ENCODE data around the gene CCDC201. TPM values are rescaled to one million over a fixed set of nuclear protein-coding genes. Genes with fewer than 3 reads are reported as not detected.
"Not testable (repeated sequence)": the region's sequence is repeated elsewhere in the genome, so short reads cannot be mapped to it uniquely, and the experiment has no call there.

Gene CCDC201
- total RNA-seq, 5 donors from 2014 or later (not counting 1 experiment from before 2014, with no cell fraction given), result not detected

DNA sequence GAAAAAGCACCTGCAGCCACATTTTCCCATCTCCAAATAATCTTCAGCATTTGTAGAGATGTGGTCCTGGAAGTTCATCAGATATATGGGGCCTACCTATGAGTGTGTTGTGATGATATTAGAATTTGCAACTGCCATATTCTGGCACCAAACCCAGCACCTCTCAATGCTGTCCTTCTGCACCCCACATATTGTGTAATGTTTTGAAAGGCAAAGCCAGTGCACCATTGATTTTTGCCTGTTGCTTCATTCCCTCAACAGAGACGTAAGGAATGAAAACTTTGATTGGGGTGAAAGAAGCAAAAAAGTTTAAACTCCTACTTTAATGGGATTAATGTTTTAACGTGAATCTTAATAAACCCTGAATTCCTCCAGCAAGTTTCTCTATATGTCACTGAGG lies 34.0 kb downstream of the CCDC201 start:
- H3K9me3 ChIP-seq; H3K36me3 ChIP-seq (ENCODE audit: control insufficient read depth in 2 of 2, extremely low read depth in 1 of 2, insufficient read depth in 1 of 2, low read length in 1 of 2); H3K27ac Mint-ChIP-seq; H3K27me3 ChIP-seq (replicated peaks in 1 of 2; ENCODE audit: control insufficient read depth in 2 of 2, extremely low read depth in 1 of 2, insufficient read depth in 2 of 2, low read length in 1 of 2); H3K4me3 ChIP-seq (ENCODE audit: control insufficient read depth in 1 of 2, extremely low read depth in 1 of 2, low read length in 1 of 2); ATAC-seq (replicated peaks in 1 of 4); POLR2A ChIA-PET; H3K27ac ChIP-seq (ENCODE audit: low read length); H3K36me3 Mint-ChIP-seq; H3K27me3 Mint-ChIP-seq; CTCF ChIA-PET; DNase-seq; H3K4me3 Mint-ChIP-seq; H3K4me1 Mint-ChIP-seq; H3K9me3 Mint-ChIP-seq; H3K4me1 ChIP-seq (ENCODE audit: control insufficient read depth in 1 of 2, extremely low read depth in 1 of 2, insufficient read depth in 2 of 2, low read length in 2 of 2): not testable (repeated sequence)
- no CpG with 5 or more reads among the region's 2 CpGs for WGBS (ENCODE audit: insufficient coverage)

GRCh38 chr7:45832433-45833177 lies 40.3 kb downstream of the CCDC201 start:
- H3K36me3 ChIP-seq (ENCODE audit: control insufficient read depth in 2 of 2, extremely low read depth in 1 of 2, insufficient read depth in 1 of 2, low read length in 1 of 2); H3K9me3 ChIP-seq; H3K27ac Mint-ChIP-seq; H3K36me3 Mint-ChIP-seq; ATAC-seq (replicated peaks in 1 of 4); H3K4me1 Mint-ChIP-seq; CTCF ChIA-PET; DNase-seq; H3K27me3 Mint-ChIP-seq; POLR2A ChIA-PET; H3K27me3 ChIP-seq (replicated peaks in 1 of 2; ENCODE audit: control insufficient read depth in 2 of 2, extremely low read depth in 1 of 2, insufficient read depth in 2 of 2, low read length in 1 of 2); H3K4me3 ChIP-seq (ENCODE audit: control insufficient read depth in 1 of 2, extremely low read depth in 1 of 2, low read length in 1 of 2); H3K4me1 ChIP-seq (ENCODE audit: control insufficient read depth in 1 of 2, extremely low read depth in 1 of 2, insufficient read depth in 2 of 2, low read length in 2 of 2); H3K9me3 Mint-ChIP-seq; H3K27ac ChIP-seq (ENCODE audit: low read length); H3K4me3 Mint-ChIP-seq: not testable (repeated sequence)
- 70% methylated on average over 2 of the region's 9 CpGs for WGBS (ENCODE audit: insufficient coverage)

DNA sequence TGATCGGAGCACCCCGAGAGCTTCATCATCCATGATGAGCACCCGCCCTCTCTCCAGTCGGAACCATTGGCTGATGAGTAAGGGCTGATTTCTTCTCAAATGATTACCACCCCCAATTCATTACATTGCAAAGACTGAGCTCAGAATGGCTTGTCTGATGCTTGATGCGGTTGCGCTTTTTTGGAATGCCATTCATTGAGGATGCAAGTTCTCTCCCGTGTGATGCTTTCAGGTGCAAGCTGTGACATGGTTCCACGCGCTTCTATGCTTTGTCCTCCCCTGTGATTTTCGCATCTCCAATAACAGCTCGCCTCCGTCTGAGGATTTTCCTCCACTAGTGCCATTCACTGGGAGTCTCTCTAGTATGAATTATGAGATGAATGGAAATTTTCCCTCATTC lies 43.0 kb downstream of the CCDC201 start:
- H3K27me3 Mint-ChIP-seq; DNase-seq; H3K4me3 Mint-ChIP-seq; H3K9me3 Mint-ChIP-seq; ATAC-seq (replicated peaks in 1 of 4); H3K27ac Mint-ChIP-seq; H3K27ac ChIP-seq (ENCODE audit: low read length); H3K27me3 ChIP-seq (replicated peaks in 1 of 2; ENCODE audit: control insufficient read depth in 2 of 2, extremely low read depth in 1 of 2, insufficient read depth in 2 of 2, low read length in 1 of 2); H3K4me1 ChIP-seq (ENCODE audit: control insufficient read depth in 1 of 2, extremely low read depth in 1 of 2, insufficient read depth in 2 of 2, low read length in 2 of 2); CTCF ChIA-PET; H3K4me1 Mint-ChIP-seq; POLR2A ChIA-PET; H3K36me3 ChIP-seq (ENCODE audit: control insufficient read depth in 2 of 2, extremely low read depth in 1 of 2, insufficient read depth in 1 of 2, low read length in 1 of 2); H3K4me3 ChIP-seq (ENCODE audit: control insufficient read depth in 1 of 2, extremely low read depth in 1 of 2, low read length in 1 of 2); H3K9me3 ChIP-seq; H3K36me3 Mint-ChIP-seq: not testable (repeated sequence)
- no CpG with 5 or more reads among the region's 12 CpGs for WGBS (ENCODE audit: insufficient coverage)

- H3K27ac Mint-ChIP-seq, result not testable (repeated sequence)
Observed at GRCh38 chr7:45827731-45828130, 45.2 kb downstream of the CCDC201 start.

DNA sequence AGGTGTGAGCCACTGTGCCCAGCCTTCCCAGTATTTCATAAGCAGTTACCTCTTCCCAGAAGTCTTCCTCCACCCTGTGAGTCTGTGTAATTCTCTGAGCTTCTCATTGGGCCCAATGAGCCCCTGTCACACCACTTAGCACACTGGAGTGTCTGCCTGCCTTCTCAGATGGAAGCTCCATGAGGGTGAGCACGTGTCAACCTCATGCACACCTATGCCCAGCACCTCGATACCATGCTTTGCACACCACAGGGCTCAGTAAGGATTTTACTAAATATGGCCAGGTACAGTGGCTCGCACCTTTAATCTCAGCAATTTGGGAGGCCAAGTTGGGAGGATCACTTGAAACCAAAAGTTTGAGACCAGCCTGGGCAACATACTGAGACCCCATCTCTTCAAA lies 46.3 kb downstream of the CCDC201 start:
- H3K27me3 ChIP-seq (replicated peaks in 1 of 2; ENCODE audit: control insufficient read depth in 2 of 2, extremely low read depth in 1 of 2, insufficient read depth in 2 of 2, low read length in 1 of 2); POLR2A ChIA-PET; H3K27me3 Mint-ChIP-seq; CTCF ChIA-PET; DNase-seq; H3K36me3 Mint-ChIP-seq; H3K9me3 Mint-ChIP-seq; H3K36me3 ChIP-seq (ENCODE audit: control insufficient read depth in 2 of 2, extremely low read depth in 1 of 2, insufficient read depth in 1 of 2, low read length in 1 of 2); H3K27ac ChIP-seq (ENCODE audit: low read length); H3K4me3 Mint-ChIP-seq; H3K27ac Mint-ChIP-seq; H3K4me3 ChIP-seq (ENCODE audit: control insufficient read depth in 1 of 2, extremely low read depth in 1 of 2, low read length in 1 of 2); H3K4me1 Mint-ChIP-seq; H3K9me3 ChIP-seq; ATAC-seq (replicated peaks in 1 of 4); H3K4me1 ChIP-seq (ENCODE audit: control insufficient read depth in 1 of 2, extremely low read depth in 1 of 2, insufficient read depth in 2 of 2, low read length in 2 of 2): not testable (repeated sequence)
- WGBS (ENCODE audit: insufficient coverage), result 74% methylated on average over 2 of the region's 3 CpGs

More at GRCh38 chr7:45827731-45828130, 45.2 kb downstream of the CCDC201 start:
- H3K27ac ChIP-seq (ENCODE audit: low read length); H3K36me3 Mint-ChIP-seq; CTCF ChIA-PET; H3K4me3 ChIP-seq (ENCODE audit: control insufficient read depth in 1 of 2, extremely low read depth in 1 of 2, low read length in 1 of 2); H3K27me3 Mint-ChIP-seq; H3K9me3 Mint-ChIP-seq; H3K4me1 ChIP-seq (ENCODE audit: control insufficient read depth in 1 of 2, extremely low read depth in 1 of 2, insufficient read depth in 2 of 2, low read length in 2 of 2); H3K27me3 ChIP-seq (replicated peaks in 1 of 2; ENCODE audit: control insufficient read depth in 2 of 2, extremely low read depth in 1 of 2, insufficient read depth in 2 of 2, low read length in 1 of 2); H3K4me1 Mint-ChIP-seq; H3K36me3 ChIP-seq (ENCODE audit: control insufficient read depth in 2 of 2, extremely low read depth in 1 of 2, insufficient read depth in 1 of 2, low read length in 1 of 2); H3K4me3 Mint-ChIP-seq; H3K9me3 ChIP-seq; DNase-seq; ATAC-seq (replicated peaks in 1 of 4); POLR2A ChIA-PET: not testable (repeated sequence)
- WGBS (ENCODE audit: insufficient coverage), result 100% methylated on average over 5 of the region's 13 CpGs

GRCh38 chr7:45818763-45819162 lies 54.1 kb downstream of the CCDC201 start:
- H3K4me1 ChIP-seq (ENCODE audit: control insufficient read depth in 1 of 2, extremely low read depth in 1 of 2, insufficient read depth in 2 of 2, low read length in 2 of 2); ATAC-seq (replicated peaks in 1 of 4); H3K27me3 ChIP-seq (replicated peaks in 1 of 2; ENCODE audit: control insufficient read depth in 2 of 2, extremely low read depth in 1 of 2, insufficient read depth in 2 of 2, low read length in 1 of 2); H3K36me3 Mint-ChIP-seq; H3K4me3 ChIP-seq (ENCODE audit: control insufficient read depth in 1 of 2, extremely low read depth in 1 of 2, low read length in 1 of 2); POLR2A ChIA-PET; DNase-seq; H3K4me1 Mint-ChIP-seq; H3K27ac Mint-ChIP-seq; H3K4me3 Mint-ChIP-seq; H3K9me3 Mint-ChIP-seq; H3K9me3 ChIP-seq; H3K27ac ChIP-seq (ENCODE audit: low read length); CTCF ChIA-PET; H3K27me3 Mint-ChIP-seq; H3K36me3 ChIP-seq (ENCODE audit: control insufficient read depth in 2 of 2, extremely low read depth in 1 of 2, insufficient read depth in 1 of 2, low read length in 1 of 2): not testable (repeated sequence)
- no CpG with 5 or more reads among the region's 12 CpGs for WGBS (ENCODE audit: insufficient coverage)

DNA sequence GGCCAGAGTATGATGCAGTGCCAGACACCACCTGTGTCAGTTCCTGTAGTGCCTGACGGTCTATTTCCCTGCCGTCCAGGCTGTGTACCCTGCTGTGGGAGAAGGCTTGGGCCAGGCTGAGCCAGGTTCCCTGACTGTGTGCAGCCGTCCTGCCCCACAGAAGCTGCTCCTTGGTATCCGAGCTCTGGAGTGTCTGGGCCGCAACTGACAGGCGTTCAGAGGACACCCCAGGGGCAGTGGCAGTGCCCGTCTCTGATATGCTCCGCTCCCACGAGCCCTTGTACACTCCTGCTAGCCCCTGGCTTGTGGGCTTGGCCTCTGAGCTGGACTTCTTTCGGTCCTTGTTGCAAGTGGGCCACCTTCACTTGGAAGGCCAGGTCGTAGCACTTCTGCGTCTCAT lies 55.0 kb downstream of the CCDC201 start:
- H3K4me3 ChIP-seq (ENCODE audit: control insufficient read depth in 1 of 2, extremely low read depth in 1 of 2, low read length in 1 of 2); H3K36me3 Mint-ChIP-seq; ATAC-seq (replicated peaks in 1 of 4); H3K36me3 ChIP-seq (ENCODE audit: control insufficient read depth in 2 of 2, extremely low read depth in 1 of 2, insufficient read depth in 1 of 2, low read length in 1 of 2); H3K4me1 Mint-ChIP-seq; H3K9me3 ChIP-seq; H3K27ac Mint-ChIP-seq; H3K27ac ChIP-seq (ENCODE audit: low read length); POLR2A ChIA-PET; H3K4me3 Mint-ChIP-seq; H3K4me1 ChIP-seq (ENCODE audit: control insufficient read depth in 1 of 2, extremely low read depth in 1 of 2, insufficient read depth in 2 of 2, low read length in 2 of 2); H3K27me3 ChIP-seq (replicated peaks in 1 of 2; ENCODE audit: control insufficient read depth in 2 of 2, extremely low read depth in 1 of 2, insufficient read depth in 2 of 2, low read length in 1 of 2); H3K9me3 Mint-ChIP-seq; DNase-seq; CTCF ChIA-PET; H3K27me3 Mint-ChIP-seq: not testable (repeated sequence)
- WGBS (ENCODE audit: insufficient coverage), result 88% methylated on average over 5 of the region's 12 CpGs

Measured in T-cell (primary cell).